Stimulated activated CD4-positive, alpha-beta T cell treated with anti-CD3 and anti-CD28 coated beads, TNF-alpha, amount 100 ng/mL, for 1 hour (primary cell): Measurements from ENCODE around the gene SUSD4.

Experiments used
- DNase-seq, 3 donors: peaks; one replicate each; pipeline ENCODE4 v3.0.0-alpha.2; 2020; ENCODE audit warnings: low read depth in 3 of 3, low spot score in 1 of 3

SUSD4 gene

DNA sequence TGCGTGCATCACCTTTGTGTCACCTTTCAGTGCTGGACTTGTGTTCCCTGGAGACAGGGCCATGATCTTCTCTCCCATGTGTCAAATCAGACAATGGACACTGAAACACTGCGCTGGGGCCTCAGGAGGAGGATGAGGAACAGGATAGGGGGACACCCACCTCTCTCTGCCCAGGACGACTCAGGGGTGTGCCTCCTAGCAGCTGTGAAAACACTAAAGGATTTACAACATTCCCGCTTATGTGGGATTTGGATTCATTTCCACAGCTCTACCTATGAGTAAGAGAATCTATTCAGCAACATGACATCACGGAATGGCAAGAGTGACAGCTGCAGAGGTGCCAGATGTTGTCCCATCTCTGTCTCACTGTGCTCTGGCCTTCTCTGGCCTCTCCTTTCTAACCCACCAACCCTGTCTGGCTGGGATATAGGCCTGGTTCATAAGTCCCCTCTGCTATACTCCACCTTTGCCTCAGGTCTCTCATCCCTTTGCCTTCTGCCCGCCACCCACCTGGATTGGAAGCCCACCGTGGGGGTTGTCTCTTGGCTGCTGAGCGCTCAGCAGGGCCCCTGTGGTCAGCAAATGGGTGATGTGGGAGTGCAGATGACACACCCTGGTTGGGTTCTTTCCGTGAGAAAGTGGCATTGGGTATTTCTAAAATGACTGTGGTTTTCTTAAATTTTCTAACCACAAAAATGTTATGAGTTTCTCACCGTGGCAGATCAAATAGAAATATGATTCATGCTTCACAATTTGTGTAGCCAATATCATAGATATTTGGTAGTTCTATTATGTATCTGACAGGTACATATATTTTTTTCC is 173.9 kb downstream of the SUSD4 start:
- peak in 1 of 3 donors; percentile 20 for DNase-seq

GRCh38 chr1:223189525-223189902 is 174.5 kb downstream of the SUSD4 start:
- no peak for DNase-seq

DNA sequence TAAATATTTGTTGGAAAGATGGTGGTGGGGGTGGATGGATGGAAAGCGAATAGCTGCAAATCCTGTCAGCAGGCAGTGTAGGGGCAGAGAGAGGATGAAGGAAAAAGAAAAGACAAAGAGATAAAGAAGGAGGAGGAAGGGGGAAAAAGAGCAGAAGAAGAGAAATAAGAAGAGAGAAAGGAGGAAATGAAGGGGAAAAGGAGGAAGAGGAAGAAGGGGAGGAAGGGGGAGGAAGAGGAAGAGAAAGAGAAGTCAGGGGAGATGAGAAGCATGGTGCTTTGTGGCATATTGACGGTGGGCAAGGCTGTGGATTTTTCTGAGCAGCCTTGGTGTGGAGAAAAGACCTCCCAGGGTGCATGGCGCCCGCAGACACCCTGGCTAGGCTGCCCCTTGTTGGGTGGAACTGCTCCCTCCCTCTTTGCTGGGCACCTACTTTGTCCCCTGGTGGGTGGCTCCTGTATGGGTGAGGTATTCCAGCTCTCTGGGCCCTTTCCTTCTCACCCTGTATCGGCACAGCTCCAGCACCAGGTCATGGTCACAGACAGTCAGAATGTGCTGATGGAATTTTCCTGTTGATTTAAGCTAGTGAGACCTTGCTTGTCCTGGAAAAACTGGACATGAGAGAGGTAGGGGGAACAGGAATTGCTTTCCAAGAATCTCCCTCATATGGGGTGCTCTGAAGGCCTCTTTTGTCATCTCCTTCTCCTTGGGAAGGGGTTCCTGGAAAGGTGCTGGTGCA is 175.2 kb downstream of the SUSD4 start:
- no peak for DNase-seq

GRCh38 chr1:223186800-223187199 is 177.2 kb downstream of the SUSD4 start:
- no peak for DNase-seq

- no peak for DNase-seq
These were observed 180.6 kb downstream of the SUSD4 start for GRCh38 chr1:223183268-223183862.

GRCh38 chr1:223180731-223181321 is 183.2 kb downstream of the SUSD4 start:
- no peak for DNase-seq

DNA sequence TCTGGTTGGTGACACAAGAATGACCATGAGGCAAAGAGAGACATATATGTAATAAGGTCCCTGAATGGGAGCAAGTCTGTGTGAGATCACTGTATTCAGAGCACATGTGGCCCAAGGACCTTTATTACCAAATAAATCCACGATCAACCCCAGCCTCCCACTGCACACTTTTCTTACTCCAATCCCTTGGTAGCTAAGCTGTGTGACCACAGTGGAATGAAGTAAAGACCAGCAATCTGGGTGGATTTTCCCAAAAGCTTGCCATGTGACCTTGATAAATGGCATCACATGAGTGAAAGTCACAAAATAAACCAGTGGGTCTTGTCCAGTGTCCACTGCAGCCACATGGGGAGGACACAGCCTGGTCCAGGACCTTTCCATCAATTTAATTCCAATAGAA is 184.2 kb downstream of the SUSD4 start:
- DNase-seq = no peak

DNA sequence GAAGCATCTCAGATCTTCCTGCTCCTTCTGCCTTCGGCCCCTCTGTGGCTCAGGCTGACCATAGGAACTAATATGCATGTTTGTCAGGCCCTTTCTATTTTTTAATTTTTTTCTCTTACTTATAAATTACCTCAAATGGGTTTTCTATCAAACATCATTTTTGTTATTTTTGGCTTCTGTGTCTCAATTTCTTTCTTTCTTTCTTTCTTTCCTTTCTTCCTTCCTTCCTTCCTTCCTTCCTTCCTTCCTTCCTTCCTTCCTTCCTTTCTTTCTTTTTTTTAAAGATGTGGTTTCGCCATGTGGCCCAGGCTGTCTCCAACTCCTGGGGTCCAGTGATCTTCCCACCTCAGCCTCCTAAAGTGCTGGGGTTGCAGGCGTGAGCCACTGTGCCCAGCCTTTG is 184.7 kb downstream of the SUSD4 start:
- DNase-seq = no peak

GRCh38 chr1:223177681-223178080 is 186.3 kb downstream of the SUSD4 start:
- DNase-seq = no peak

GRCh38 chr1:223176437-223176836 is 187.5 kb downstream of the SUSD4 start:
- DNase-seq = no peak

GRCh38 chr1:223175633-223176032 is 188.3 kb downstream of the SUSD4 start:
- DNase-seq = no peak

DNA sequence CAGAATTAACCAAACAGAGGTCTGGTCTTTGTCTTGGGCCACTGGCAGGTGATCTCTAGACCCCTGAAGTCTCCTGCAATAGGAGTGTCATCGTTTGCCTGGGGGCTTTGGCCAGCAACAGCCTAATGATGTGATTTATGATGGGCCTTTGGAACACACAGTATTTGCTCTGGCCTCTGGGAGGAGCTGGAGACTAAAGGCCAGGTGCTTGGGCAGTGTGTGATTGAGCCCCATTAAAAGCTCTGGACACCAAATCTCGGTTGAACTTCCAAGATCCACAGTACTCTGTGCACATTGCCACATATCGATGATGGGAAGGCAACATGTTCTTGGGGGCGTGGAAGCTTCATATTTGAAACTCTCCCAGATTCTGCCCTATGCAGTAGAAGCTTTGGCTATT is 188.9 kb downstream of the SUSD4 start:
- DNase-seq = no peak
